DMS153 (cell line): ENCODE data around the gene TASP1.
"Not testable (repeated sequence)": the region's sequence is repeated elsewhere in the genome, so short reads cannot be mapped to it uniquely, and the experiment has no call there.

ENCODE experiments used
- DNase-seq: peaks from one replicate; lab custom pipeline; 2025; lab: John Stamatoyannopoulos, UW

TASP1 gene, protein sequence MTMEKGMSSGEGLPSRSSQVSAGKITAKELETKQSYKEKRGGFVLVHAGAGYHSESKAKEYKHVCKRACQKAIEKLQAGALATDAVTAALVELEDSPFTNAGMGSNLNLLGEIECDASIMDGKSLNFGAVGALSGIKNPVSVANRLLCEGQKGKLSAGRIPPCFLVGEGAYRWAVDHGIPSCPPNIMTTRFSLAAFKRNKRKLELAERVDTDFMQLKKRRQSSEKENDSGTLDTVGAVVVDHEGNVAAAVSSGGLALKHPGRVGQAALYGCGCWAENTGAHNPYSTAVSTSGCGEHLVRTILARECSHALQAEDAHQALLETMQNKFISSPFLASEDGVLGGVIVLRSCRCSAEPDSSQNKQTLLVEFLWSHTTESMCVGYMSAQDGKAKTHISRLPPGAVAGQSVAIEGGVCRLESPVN

DNA sequence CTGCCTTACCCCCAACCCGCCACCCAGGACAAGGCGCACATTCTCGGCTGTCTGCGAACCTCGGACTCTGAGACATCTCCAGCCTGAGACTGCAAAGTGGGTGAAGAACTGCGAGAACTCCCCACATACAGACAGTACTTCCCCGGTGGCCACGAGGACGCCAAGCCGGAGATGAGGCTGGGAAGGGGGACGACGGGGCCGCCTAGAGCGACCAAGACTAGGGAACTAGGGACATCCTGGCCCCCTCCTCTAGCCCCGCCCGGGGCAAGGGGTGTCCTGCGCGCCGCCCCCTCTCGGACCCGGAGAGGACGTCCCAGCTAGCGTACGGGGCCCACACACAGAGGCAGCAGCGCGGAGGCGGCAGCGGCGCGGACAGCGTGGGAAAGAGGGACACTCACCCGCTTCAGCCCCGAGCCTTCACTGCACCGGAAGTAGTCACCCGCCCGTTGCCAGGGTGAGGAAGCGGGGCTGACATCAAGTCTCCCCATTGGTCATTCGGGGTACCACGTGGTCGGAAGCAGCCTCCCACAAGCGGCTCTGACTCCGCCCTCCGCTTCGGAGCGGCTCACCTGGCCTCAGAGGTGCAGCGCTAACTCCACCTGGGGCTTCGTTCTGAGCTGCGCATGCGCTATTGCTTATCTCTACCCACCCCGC lies at the start of gene TASP1:
Gene TASP1 (minus strand): TSS at position 437 of the 654 bp plus-strand sequence. CDS start 8,854 bp downstream, outside the sequence.
- DNase-seq = peak; percentile 97

DNA sequence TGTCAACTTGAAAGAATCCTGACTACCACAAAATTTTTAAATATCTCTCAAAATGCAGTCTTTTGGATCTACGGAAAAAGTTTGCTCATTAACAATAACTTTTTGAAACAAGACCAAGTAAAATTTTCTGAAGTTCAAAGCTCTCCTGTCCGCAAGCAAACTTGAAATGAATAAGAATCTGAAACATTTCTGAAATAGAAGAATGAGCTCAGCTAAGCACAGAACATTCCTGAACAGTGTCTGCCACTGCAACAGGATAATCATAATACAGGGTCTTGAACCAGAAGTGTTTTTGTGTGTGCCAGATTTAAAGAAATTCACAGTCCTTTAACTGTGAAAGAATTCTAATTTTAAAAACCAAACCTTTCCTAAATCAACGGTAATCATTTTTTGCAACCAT lies 49.1 kb upstream of the TASP1 start:
- DNase-seq = no peak

DNA sequence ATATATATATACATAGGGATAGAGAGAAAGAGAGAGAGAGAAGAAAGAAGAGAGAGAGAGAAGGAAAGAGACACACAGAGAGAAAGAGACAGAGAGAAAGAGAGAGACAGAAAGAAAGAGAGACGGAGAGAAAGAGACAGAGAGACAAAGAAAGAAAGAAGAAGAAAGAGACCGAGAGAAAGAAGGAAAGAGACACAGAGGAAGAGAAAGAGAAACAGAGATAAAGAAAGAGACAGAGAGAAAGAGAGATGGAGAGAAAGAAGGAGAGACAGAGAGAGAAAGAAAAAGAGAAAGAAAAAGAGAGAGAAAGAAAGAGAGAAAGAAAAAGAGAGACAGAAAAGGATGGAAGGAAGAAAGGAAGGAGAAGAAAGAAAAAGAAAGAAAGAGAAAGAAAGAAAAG lies 46.9 kb upstream of the TASP1 start:
- DNase-seq = no peak

DNA sequence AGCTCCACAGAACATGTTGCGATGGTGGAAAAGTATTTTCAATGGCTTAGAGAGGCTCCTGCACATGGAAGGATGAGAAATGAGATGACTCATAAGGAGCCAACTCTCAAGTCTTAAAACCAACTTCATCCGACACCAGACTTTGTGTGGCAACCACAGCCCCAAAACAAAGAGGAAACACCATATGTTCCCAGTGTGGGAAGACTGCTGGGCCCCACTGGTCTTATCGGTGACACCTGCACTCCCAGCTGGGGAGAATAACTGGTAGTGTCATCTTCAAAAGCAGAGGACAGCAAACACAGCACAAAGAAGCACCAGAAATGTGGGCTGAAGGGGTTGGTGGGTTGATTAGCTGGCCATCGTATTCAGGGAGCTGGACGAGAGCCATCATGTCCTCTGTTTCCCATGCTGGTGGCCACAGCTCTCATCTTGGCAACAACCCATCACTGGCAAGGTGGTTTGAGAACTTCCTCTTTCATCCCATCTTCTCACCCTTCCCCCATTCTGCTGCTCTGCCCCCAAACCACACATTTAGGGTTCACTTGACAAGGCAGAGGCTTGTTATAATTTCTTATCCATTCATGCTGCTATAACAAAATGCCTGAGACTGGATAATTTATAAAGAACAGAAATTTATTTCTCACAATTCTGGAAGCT lies 46.0 kb upstream of the TASP1 start:
- DNase-seq = no peak

DNA sequence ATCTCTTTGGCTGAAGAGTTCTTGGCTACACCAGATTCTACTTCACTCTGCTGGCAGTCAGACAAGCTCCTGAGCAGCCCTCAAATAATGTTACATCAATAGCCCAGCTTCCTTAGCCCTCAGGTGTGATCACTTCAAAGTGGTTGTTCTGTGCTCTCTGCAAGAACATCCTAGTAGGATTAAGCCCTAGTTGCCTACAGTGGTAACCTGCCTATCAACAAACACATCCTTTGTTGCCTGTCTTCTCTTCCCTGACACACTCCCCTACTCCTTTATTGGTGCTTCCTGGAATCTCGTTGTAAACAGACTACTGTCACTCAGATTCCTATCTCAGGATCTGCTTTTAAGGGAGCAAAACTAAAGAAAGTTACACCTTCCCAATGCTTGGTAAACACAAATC lies 45.1 kb upstream of the TASP1 start:
- DNase-seq = no peak

DNA sequence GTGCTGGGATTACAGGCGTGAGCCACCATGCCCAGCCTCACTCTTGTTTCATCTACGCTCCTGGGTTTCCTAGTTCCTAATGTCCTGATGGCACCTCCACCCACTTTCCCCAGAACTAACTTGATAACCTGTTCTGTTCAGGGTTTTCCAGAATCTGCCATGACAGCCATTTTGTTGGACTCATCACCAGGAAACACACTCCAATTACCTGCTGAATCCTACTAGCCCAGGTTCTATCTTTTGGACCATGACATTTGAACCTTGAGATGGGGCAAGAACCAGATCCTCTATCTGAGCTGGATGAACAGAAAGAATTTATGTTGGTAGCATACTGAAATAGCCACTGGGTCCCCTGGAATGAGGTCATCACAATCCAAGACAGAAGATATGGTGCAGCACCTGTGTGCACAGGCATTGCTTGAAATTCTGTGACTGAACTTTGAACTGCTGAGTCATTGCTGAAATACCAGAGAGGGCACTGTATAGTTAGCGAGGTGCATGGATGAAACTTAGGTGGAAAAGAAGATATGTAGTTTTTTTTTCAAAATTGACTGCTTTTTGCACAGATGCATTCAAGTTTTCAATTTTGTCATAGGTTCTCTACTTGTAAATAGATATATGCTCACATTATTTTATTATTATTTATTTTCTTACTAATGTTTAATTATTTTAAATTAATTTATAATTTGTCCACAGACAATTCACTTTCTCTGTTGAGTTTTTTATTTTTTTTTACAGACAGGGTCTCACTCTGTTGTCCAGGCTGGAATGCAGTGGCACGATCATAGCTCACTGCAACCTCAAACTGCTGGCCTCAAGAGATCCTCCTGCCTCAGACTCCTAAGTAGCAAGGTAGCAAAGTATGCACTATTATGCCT lies 42.8 kb upstream of the TASP1 start:
- DNase-seq = no peak

DNA sequence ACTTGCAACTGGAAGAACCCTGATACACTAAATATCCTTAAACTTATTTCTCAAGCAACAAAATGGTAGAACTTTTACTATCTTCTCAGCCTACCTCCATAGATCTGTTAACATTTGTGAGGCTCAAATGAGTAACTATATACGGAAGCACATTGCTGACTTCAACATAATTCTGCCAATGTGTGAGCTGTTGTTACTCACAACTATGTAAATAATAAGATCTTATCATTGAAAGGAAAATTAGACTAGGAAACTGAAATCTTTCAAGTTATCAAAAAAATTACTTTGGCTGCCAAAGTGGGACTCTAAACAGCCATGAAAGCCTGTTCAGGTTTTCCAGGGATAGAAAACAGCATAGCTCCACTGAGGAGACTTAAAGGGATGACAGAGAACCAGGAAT lies 40.2 kb upstream of the TASP1 start:
- no peak for DNase-seq

DNA sequence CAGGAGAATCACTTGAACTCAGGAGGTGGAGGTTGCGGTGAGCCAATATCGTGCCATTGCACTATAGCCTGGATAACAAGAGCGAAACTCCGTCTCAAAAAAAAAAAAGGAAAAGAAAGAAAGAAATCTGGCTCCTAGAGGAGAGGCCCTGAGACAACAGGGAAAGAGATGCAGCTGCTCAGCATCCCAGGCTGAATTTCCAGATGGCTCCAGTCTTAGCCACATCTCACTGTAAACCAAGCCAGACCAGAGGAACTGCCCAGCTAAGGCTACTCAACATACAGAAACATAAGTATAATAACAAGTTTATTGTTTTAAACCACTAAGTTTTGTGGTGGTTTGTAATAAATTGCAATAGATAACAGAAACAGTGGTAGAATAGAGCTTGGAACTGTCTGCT lies 38.5 kb upstream of the TASP1 start:
- no peak for DNase-seq

DNA sequence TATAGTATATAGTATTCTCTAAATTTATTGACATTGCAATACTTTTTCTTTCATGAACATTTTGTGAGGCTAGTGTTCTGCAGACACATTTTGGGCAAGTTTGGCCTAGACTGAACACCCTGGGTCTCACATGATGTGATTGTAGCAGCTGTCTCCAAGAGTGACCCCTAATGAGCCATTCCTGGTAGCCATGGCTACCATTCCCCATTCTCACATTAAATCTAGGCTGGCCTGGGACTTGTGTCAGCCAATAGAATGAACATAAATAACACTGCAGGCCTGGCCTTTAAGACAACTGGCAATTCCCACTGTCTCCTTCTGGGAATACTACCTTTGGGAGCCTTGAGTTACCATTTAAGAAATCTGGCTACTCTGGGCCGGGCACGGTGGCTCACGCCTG lies 38.0 kb upstream of the TASP1 start:
- no peak for DNase-seq

DNA sequence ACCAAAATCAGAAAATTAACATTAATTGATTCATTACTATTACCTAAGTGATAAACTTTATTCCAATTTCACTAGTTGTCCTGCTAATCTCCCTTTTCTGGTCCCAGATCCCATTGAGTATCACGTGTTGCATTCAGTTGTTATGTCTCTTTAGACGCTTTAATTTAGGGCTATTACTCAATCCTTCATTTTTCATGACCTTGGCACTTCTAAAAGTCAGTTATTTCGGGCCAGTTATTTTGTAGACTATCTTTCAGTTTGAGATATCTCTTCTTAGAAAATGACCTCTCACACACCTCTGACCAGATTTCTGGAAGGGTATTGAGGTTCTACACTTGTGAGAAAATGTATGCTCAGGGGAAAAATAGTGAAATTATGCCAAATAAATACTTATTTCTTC lies 34.0 kb upstream of the TASP1 start:
- no peak for DNase-seq

DNA sequence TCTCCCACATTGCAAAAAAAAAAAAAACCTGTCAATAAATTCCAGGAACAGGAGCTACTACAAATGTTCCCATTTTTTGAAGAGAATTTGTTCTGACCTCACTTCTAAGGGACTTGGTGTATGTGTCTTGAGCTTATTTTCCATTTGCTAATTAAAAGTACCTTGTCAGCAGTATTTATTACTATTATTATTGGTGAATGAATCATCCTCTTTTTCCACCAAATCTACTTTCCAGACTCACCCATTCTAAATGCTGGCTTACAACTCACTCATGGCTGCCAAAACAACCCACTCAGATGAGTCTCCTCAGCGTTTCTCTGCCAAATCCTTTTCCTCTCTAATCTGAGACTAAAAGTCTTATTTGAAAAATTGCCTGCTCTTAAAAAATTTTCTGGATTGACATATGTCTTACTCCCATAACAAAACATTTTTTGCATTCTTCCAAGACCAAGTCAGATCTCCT lies 33.2 kb upstream of the TASP1 start:
- DNase-seq = no peak

DNA sequence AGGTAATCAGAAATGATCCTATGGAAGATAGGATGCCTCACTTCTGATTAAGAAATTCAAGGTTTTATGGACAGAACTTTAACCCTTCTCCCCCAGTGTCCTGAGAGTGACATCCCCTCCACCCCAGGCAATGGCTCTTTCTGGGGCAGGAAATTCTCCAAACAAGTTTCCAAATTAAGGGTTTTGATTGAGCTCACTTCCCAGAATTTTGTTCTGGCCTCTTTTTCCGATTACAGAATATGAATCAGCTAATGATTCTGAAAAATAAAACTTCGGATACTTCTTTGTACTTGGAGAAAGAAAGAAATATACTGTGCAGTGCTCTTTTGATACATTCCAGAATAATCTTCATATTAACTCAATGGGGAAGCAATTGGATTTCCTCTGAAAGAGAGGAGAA lies 32.8 kb upstream of the TASP1 start:
- DNase-seq = no peak

DNA sequence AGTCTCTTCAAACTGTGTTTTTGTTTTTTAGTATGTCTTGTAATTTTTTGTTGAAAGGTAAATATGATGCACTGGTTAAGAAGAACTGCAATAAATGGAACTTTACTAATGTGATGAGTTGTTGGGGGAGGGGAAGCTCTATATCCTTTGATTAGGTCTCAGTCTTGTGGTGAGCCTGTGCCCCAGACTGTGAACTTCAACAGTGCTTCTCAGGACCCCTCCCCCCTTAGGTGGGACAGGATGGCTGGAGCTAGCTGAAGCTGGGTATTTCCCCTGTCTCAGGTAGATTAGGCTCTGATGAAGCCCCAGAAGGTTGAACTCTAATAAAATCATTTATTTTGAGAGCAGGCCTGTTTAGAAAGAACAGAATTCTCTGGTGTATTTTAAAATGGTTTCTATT lies 31.4 kb upstream of the TASP1 start:
- no peak for DNase-seq

DNA sequence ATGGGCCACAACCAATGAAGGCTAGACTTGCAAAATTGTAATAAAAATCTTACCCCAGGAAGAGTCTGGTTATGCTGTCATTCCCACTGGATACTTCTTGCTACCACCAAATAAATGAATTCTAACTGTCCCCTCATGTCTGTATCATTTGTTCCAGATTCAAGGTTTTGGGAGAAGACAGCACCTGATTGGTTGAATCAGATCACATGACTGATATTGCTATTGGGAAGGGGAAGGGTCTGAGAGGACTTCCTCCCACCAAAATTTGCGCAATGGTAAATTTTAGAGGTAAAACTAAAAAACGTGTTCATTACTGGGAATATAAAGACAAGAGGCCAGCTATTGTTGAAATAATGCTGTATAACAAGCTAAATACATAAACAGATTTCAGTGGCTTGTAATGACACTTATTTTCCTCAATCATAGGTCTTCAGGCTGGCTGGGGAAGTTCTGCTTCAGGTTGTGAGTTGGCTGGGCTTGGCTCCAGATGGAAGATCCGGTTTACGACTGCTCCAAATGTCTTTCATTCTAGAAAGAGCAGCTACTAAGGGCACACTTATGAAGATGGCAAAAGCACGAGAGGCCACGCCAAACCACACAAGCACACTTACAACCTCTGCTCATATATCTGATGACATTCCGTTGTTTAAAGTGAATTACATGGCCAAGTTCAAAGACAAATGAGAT lies 27.1 kb upstream of the TASP1 start:
- no peak for DNase-seq

DNA sequence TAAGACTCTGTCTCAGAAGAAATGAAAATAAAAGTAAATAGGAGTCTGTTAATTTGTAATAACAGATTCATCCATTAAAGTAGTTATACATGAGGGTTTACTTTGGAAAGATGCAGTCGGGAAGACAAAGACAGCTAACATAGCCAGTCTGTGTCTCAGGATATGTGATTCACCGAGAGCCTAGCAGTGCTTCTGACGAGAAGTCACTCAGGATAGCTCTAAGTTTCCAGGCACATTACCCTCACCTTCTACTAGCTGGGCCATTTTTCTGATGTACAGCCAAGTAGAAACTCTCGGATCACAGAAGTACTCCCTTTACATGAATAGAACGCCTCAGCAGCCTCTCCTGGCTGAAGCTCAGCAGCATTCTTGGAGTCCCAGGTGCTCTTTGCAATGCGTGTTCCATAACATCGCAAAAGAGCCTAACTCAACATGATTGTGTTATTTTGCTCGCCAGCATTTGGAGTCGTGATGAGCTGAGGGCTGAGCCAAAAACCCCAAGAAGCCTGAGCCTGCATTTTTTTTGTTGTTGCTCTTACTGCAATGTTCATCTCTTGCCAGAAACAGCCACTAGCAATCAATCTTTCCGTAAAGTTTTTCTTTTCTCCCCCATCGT lies 22.4 kb upstream of the TASP1 start:
- DNase-seq = no peak

DNA sequence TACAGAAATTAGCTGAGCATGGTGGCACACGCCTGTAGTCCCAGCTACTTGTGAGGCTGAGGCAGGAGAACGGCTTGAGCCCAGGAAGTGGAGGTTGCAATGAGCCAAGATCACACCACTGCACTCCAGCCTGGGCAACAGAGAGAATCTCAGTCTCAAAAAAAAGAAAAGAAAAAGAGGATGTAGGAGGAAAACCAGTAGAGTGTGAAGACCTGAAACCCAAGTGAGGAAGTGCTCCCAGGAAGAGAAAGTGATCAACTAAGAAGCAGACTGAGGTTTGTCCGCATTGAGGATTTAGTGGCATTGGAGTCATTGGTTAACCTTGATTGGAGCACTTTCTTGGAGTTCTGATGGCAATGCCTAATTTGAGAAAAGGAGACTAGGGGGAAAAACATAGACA lies 20.6 kb upstream of the TASP1 start:
- DNase-seq = no peak

DNA sequence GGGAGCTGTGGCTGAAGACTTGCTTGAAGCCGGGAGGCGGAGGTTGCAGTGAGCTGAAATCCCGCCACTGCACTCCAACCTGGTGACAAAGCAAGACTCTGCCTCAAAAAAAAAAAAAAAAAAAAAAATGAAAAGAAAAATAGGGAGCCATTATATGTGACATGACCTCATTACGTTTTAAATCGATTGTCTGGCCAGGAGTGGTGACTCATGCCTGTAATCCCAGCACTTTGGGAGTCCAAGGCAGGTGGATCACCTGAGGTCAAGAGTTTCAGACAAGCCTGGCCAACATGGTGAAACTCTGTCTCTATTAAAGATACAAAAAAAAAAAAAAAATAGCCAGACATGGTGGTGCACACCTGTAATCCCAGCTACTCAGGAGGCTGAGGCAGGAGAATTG lies 19.3 kb upstream of the TASP1 start:
- DNase-seq = not testable (repeated sequence)

DNA sequence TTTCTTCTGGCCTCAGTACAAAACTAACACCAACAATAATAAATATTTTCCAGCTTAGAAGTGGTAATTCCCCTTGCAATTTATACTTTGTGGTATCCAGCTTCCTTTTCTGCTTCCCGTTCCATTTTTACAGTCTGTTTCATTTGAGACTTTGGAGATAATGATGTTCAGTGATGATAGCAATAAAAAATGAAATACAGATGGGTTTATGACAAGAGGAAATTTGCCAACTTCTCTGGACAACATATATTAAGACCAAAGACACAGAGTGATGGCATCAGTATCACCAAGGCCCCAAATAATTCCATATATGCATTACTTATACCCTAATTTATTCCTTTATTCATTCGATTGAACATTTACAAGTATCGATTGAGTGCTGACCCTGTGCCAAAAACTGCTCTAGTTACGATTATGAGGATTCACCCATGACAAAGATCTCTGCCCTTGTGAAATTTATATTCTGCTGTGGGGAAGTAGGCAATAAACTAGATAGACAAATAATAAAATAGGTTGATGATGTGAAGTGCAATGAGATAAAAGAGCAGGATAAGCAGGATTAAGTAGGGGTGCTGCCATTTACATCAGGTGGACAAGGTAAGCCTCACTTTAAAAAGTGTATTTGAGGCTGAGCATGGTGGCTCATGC lies 18.1 kb upstream of the TASP1 start:
- DNase-seq = no peak

DNA sequence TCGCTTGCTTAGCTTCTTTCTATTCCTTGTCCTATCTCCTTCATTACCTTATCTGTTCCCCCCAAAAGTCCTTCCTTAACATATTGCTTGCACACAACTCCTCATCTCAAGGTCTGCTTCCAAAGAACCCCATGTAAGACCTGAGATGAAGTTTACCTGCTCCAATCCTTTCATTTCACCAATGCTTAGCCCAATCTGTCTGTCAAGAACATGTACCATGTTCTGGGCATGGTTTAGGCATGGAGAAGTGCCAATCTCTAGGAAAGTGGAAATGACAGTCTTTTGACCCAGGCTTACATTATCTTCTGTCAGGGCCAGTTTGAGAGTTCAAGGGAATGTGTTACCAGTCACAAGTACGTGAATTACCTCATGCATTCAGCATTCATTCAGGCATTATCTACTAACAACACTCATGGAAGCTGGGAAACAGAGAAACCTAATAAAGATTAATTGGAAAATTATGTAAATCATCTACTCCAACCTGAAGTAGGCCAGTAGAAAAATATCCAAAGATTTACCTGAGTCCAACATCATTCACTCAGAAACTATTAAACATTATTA lies 15.8 kb upstream of the TASP1 start:
- DNase-seq = no peak

DNA sequence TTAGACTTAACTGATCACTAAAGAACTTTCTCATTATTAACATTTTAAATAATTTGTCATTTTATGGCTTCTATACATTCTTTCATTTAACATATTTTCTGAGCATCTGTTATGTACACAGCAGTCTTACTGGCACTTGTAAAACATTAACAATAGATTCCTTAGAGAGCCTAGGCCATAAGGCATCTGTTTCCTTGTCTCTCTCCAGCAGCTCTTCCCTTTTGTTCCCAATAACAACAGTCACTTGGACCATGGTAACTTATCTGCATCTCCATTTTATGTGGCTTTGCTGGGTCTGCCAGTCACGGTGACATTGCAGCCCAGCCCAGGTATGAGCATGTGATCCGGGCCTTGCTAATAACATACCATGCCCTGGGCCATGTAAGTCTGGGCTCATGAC lies 11.7 kb upstream of the TASP1 start:
- no peak for DNase-seq
